Posterior cingulate gyrus (tissue), 11 donors: ENCODE results near the gene TEX44.

Source experiments
- DNase-seq, 10 donors: peaks; one replicate each; pipeline versions ENCODE4 v3.0.0 to v3.0.0-alpha.2; 2020 to 2021; ENCODE audit warnings: mixed read lengths in 3 of 10
- intact Hi-C: fragments of 100-400 bp; cut with DNase I; formaldehyde crosslinking; loops from one replicate; pipeline ENCODE4 v1.15.1; 2023

TEX44 gene

GRCh38 chr2:231622963-231623362 is 30.3 kb downstream of the TEX44 start:
- intact Hi-C loops = no loop called here
- DNase-seq = no peak

GRCh38 chr2:231626449-231626848 is 33.8 kb downstream of the TEX44 start:
- intact Hi-C loops = no loop called here

GRCh38 chr2:231627384-231628120 is 34.9 kb downstream of the TEX44 start:
- DNase-seq = no peak
- intact Hi-C loops = no loop called here

More at GRCh38 chr2:231626449-231626848, 33.8 kb downstream of the TEX44 start:
- no peak for DNase-seq

GRCh38 chr2:231632559-231633142 is 40.0 kb downstream of the TEX44 start:
- intact Hi-C loops = no loop called here
- no peak for DNase-seq

DNA sequence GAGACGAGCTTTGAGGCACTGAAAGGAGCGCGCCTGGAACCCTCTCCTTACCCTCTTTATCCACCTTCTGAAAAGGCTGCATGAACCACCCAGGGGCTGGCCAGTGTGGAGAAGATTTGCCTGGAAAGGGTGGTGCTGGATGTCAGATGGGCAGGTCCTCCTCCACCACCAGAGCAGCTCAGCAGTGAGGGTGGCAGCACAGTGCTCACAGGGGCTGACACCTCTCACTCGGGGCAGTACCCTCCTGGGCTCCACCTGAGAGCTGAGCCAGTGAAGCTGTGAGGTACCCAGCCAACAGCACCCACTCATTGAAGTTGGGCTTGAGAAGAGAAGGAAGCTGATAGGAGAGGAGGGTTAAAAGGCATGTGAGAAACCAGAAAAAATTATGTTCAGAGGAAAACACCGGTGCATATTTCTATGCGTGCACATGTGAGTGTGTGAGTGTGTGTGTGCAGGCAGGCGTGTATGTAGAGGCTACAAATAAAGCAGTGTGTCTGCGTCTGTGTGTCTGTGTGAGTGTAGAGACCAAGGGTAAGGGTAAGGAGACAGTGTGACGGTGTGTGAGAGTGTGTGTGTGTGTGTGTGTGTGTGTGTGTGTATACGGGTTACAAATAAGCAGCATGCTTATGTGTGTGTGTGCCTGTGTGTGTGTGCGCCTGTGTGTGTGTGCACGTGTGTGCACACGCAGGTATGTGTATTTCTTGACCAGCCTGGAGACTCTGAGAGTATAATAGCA is 40.7 kb downstream of the TEX44 start:
- no peak for DNase-seq
- intact Hi-C loops = no loop called here

DNA sequence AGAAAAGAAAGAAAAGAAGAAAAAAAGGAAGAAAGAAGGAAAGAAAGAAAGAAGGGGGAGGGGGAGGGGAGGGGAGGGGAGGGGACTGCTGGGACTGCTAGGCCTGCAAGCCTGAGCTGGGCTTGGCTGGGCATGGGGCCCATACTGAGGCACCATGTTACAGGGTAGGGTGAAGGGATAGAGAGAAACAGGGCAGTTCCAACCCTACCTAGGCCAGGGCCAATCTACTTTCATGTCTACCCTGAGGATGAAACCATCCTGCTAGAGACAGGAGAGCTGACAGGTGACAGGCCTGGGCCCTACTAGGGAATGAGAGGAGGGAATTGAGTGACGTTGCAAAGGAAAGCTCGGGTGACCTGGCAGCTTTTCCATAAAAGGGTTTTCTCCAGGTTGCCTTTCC is 41.7 kb downstream of the TEX44 start:
- intact Hi-C loops = no loop called here
- DNase-seq = no peak

- intact Hi-C loops = no loop called here
- no peak for DNase-seq
Observed at GRCh38 chr2:231634951-231635875, 42.5 kb downstream of the TEX44 start.

DNA sequence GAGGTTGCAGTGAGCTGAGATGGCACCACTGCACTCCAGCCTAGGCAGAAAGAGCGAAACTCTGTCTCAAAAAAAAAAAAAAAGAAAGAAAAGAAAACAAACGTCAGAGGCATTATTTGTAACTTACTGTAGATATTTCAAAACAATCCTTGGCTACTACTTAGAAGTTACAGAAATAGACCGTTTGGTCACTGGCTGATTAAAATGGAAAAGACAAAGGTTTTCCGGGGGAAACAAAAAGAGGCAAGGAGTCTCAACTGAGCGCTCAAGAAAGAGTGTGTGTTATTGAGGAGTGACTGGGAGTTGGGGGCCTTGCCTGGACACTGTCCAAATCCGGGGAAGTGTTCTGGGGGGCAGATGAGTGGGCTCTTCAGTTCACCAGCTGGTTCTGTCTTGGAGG is 47.6 kb downstream of the TEX44 start:
- DNase-seq = no peak
- intact Hi-C loops = no loop called here

DNA sequence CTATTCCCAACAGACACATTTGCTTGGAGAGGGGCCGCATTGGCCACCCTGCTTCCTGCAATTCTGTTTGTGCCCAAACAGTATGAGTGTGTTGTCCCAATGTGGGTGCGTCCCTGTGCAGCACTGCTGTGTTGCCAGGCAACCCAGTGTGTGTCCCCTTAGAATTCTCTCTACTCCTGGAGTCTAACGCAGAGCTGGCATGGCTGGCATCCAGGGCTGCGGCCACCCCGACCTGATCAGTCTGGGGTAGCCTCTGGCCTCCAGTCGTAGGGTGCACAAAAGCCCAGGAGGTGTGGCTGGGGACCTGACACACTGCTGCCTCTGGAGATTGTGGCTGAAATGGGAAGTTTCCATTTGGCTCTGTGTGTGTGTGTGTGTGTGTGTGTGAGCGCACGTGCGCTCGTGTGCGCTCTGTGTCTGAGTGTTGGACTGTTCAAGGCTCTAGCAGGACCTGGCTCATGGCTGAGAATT is 48.0 kb downstream of the TEX44 start:
- intact Hi-C loops = no loop called here
- DNase-seq = peak in 8 of 10 donors; percentile 16 to 92 (median 64)

GRCh38 chr2:231642631-231643494 is 50.2 kb downstream of the TEX44 start:
- intact Hi-C loops = no loop called here
- DNase-seq = peak in 6 of 10 donors; percentile 30 to 88 (median 54)

DNA sequence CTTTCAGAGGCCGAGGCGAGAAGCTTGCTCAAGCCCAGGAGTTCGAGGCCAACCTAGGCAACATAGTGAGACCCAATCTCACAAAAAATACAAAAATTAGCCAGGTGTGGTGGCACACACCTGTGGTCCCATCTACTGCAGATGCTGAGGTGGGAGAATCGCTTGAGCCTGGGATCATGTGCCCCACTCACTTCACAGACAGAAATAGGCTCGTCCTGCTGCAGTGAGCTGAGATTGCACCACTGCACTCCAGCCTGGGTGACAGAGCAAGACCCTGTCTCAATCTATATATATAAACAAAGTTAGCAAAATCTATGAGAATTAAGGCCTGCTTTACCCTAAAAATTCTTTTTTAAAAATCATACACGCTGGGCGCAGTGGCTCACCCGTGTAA is 50.8 kb downstream of the TEX44 start:
- intact Hi-C loops = no loop called here
- no peak for DNase-seq
